Pancreas (tissue), 10 donors: Measurements from ENCODE around the gene APBA2. TPM values are rescaled to one million over a fixed set of nuclear protein-coding genes. Genes with fewer than 3 reads are reported as not detected.

Experiments
- ATAC-seq, 4 donors: fragments of 200-7000 bp; cut with Tn5 transposase; one replicate each; pipeline versions ENCODE4 v1.8.0 to v1.9.1; 2020; ENCODE audit warnings: mild to moderate bottlenecking in 4 of 4, moderate library complexity in 4 of 4
- DNase-seq, 6 donors: peaks; one replicate each; pipeline ENCODE4 v3.0.0-alpha.2; 2020
- FAIRE-seq: peaks from 2 replicates; lab custom pipeline; 2012; peaks lifted over from hg19 to GRCh38; lab: Jason Lieb, UNC
- H3K27ac ChIP-seq, 4 donors: fragments of 200-600 bp; sonication (generic); 1 replicate in 3 of 4; 2 replicates in 1 of 4; pipeline versions ENCODE4 v1.5.0 to v1.8.0; 2020
- H3K27me3 ChIP-seq, 4 donors: fragments of 200-600 bp; one replicate each; pipeline ENCODE4 v1.8.0; 2021
- H3K36me3 ChIP-seq, 3 donors: fragments of 200-600 bp; sonication (generic) in 1 of 3; one replicate each; pipeline versions ENCODE4 v1.5.0 to v1.8.0; 2020 to 2021
- H3K4me1 ChIP-seq, 3 donors: fragments of 200-600 bp; one replicate each; pipeline ENCODE4 v1.8.0; 2021
- H3K4me3 ChIP-seq, 4 donors: fragments of 200-600 bp; sonication (generic) in 2 of 4; one replicate each; pipeline versions ENCODE4 v1.5.0 to v1.8.0; 2020 to 2021
- H3K9me3 ChIP-seq, 4 donors: fragments of 200-600 bp; one replicate each; pipeline ENCODE4 v1.8.0; 2021
- WGBS, 2 donors: extraction: QIAGEN DNeasy Blood & Tissue Kit; methylation state at CpG; one replicate each; pipeline ENCODE4 v1.1.7; 2013; 5-methylcytosine and 5-hydroxymethylcytosine counted together
- intact Hi-C, 3 donors: fragments of 100-400 bp; cut with DNase I; formaldehyde crosslinking; loops; one replicate each; pipeline versions ENCODE4 v1.11.1 to v1.14.2; 2022
- polyA plus RNA-seq, 2 donors: library from polyadenylated mRNA; stranded (reverse); fragments of 200-250 nt; gene quantifications; one replicate each; pipeline ENCODE4 v1.2.3, GENCODE V29; 2013
- total RNA-seq, 6 donors: library from RNA; stranded (reverse); fragmentation: NEBNext Ultra II Directional in 4 of 6; extraction: Animal tissue kit (Norgen Biotek cat#: 25700) in 4 of 6; gene quantifications; one replicate each; pipeline versions ENCODE4 v1.2.1 to v1.2.4, GENCODE V29; 2021 to 2023
- TF ChIP-seq, protein P1 (sequence below), 4 donors: fragments of 200-600 bp; sonication (generic) in 3 of 4; IDR thresholded peaks; one replicate each; pipeline versions ENCODE4 v1.5.0 to v1.8.0; 2021; ENCODE audit warnings: antibody characterized with exemption in 4 of 4
- donor health status: healthy with polysubstance abuse.
- donor health status: DM: no; HTN: no; CAD: no; lungs with moderate emphysema.
- donor health status: DM: no; HTN: no; CAD: no.
- donor health status: control.
- donor health status: control.
- donor health status: Bipolar disorder and iron deficiency.
- donor health status: DM: yes; HTN: yes; CAD: no.
- donor health status: DM: no; HTN: no; CAD: no.
- donor health status: DM: no; HTN: no; CAD: no.
- donor health status: DM: yes; HTN: yes; CAD: no.

The APBA2 gene
- total and polyA plus RNA-seq, 8 donors = 3.9 to 10.3 (median 6.7) TPM

DNA sequence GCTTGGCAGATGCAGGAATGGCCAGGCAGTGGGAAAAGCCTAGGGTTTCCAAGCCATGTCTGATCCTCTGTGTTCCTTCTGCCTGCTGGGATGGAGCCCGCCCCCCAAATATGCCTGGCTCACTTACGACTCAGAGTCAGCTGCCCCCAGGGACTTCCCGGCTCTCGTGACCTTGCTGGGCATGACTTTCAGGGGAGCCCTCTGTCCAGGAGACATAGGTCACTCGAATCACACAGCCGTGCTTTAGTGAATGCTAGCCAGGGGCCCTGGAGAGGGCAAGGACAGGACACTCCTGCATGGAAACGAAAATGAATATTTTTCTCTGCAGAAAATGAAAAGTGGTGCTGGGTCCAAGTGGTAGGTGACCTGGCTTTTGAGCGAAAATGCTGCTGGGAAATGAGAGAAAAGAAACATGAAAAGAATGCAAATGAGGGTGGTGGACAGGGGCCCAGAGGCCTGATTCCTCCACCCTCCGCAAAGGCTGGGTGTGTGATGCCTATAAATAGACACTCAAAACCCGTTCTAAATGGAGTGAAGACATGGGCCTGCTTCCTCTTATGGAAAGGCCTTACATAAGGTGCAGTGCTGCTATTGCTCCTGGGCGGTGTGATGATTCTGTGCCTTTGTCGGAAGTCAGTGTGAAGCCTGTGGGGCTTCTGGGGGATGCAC, 107.4 kb downstream of the APBA2 start:
- intact Hi-C loops = no loop called here
- no peaks in the 10 kb centered on the region for H3K4me1 ChIP-seq
- 83 to 87% methylated on average over 12 of the region's 12 CpGs for WGBS, 2 donors
- no peaks in the 10 kb centered on the region for H3K9me3 ChIP-seq
- TF ChIP-seq, protein P1, sequence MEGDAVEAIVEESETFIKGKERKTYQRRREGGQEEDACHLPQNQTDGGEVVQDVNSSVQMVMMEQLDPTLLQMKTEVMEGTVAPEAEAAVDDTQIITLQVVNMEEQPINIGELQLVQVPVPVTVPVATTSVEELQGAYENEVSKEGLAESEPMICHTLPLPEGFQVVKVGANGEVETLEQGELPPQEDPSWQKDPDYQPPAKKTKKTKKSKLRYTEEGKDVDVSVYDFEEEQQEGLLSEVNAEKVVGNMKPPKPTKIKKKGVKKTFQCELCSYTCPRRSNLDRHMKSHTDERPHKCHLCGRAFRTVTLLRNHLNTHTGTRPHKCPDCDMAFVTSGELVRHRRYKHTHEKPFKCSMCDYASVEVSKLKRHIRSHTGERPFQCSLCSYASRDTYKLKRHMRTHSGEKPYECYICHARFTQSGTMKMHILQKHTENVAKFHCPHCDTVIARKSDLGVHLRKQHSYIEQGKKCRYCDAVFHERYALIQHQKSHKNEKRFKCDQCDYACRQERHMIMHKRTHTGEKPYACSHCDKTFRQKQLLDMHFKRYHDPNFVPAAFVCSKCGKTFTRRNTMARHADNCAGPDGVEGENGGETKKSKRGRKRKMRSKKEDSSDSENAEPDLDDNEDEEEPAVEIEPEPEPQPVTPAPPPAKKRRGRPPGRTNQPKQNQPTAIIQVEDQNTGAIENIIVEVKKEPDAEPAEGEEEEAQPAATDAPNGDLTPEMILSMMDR (IDR thresholded peaks at IDR 0.05) = no peak
- H3K4me3 ChIP-seq = no peak overlapping the region
- ATAC-seq = no peak
- no peaks in the 10 kb centered on the region for H3K27me3 ChIP-seq
- no peak overlapping the region for H3K27ac ChIP-seq
- FAIRE-seq = no peak
- no peaks in the 10 kb centered on the region for H3K36me3 ChIP-seq
- no peak for DNase-seq

DNA sequence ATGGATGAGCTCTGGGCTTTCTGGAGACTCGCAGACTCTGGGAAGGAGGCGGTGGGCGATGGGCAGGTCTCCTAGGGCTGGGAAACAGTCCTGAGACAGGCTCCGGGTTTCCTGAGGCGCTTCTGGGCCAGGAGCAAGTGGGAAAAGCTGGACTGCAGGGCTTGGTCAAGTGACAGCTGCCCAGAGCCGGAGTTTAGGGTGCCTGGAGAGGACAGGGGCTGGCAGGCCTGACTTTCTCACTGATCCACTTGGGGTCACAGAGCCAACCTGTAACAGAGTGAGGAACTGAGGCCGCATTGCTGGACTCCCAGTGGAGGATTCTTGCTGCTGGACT, 107.9 kb downstream of the APBA2 start:
- DNase-seq = no peak
- Histone ChIP-seq H3K36me3 (no peaks in the 10 kb centered on the region), H3K4me1 (no peaks in the 10 kb centered on the region), H3K27ac (no peak overlapping the region), H3K4me3 (no peak overlapping the region), H3K9me3 (no peaks in the 10 kb centered on the region), H3K27me3 (no peaks in the 10 kb centered on the region)
- 87 to 93% methylated on average over 7 of the region's 7 CpGs for WGBS, 2 donors
- TF ChIP-seq, protein P1 (IDR thresholded peaks at IDR 0.05) = no peak
- intact Hi-C loops = no loop called here
- FAIRE-seq = no peak
- no peak for ATAC-seq

DNA sequence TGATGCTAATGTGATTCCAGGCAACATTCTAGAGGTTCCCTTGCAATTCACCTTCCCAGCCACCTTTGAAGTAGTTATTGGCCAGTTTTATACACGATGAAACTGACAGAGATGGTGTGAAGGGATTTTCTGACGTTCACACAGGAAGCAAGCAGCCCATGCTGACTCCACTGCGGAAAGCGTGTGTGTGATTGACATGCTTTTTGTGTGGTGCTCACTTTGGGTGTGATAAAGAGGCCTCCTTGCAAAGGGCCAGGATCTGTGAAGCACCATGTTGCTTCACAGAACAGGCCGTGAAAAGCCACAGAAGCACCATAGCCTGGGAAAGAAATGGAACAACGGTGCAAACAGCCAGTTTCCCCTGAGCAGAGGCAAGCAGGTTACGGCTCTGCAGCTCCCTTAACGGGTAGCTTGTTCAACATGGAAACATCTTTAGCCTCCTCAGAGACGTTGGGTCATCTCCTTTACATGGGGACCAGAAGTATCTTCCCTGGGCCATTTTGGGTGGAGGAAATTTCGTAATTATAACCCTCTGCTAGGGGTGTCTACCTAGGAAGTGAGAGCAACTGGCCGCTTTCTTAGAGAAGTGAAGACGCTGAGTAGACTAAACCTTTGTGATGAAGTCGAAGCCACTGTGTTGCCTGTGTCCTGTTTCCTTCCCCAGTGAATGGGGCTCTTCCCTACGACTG, 108.5 kb downstream of the APBA2 start:
- Histone ChIP-seq H3K4me1 (no peaks in the 10 kb centered on the region), H3K27ac (no peak overlapping the region), H3K27me3 (no peaks in the 10 kb centered on the region), H3K36me3 (no peaks in the 10 kb centered on the region), H3K4me3 (no peak overlapping the region), H3K9me3 (no peaks in the 10 kb centered on the region)
- DNase-seq = no peak
- no peak for FAIRE-seq
- ATAC-seq = no peak
- TF ChIP-seq, protein P1 (IDR thresholded peaks at IDR 0.05) = no peak
- WGBS, 2 donors = 84 to 91% methylated on average over 14 of the region's 14 CpGs
- intact Hi-C loops = no loop called here

DNA sequence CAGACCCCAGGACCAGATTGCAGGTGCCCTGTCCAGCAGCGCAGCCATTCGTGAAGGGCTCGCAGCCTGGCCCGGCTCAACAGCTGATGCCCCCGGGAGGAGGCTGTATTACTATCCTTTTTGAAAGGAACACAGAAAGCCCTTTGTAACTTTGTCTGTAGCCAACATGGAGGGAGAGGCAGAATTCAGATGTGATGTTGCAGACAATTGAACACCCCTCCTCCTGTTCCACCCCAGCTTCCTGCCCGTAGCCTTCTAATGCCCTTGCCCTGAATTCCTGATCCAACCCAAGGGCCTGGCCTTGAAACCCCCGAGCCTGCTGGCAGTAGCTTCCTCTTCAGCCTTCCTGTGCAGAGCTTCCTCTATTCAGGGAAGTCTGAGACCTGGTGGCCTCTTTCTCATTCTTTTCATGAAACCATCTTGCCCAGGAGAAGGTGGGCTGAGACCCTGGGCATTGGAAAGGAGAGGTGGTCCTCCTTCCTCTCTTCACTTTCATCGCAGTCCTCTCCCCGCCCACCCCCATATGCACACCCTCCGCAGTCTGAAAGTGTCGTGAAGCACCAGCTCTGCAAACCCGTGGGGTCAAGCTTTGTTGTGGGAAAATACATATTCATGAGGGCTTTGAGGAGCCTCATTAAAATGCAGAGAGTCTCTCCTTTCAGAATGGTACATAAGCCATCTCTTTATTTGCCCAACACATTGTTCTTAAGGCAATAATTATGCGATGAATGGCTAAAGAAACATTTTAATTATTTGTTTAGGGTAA, 109.2 kb downstream of the APBA2 start:
- ATAC-seq (no peak), DNase-seq (no peak), FAIRE-seq (no peak)
- Histone ChIP-seq H3K27ac (no peak overlapping the region), H3K9me3 (no peaks in the 10 kb centered on the region), H3K4me1 (no peaks in the 10 kb centered on the region), H3K36me3 (no peaks in the 10 kb centered on the region), H3K4me3 (no peak overlapping the region), H3K27me3 (no peaks in the 10 kb centered on the region)
- intact Hi-C loops = no loop called here
- TF ChIP-seq, protein P1 (IDR thresholded peaks at IDR 0.05) = no peak
- WGBS, 2 donors = 76 to 80% methylated on average over 13 of the region's 13 CpGs
